ENCODE data around the gene HOXC6. TPM values are rescaled to one million over a fixed set of nuclear protein-coding genes. Genes with fewer than 3 reads are reported as not detected.

The HOXC6 gene
- total RNA-seq, 2 experiments from 2014 or later = not detected

Other genes starting within 250 kb of the HOXC6 start
- gene HOXC13, start 89.6 kb upstream of the HOXC6 start, total RNA-seq = not detected
- not detected for gene HOXC12, start 73.5 kb upstream of the HOXC6 start, total RNA-seq
- gene HOXC11, start 55.3 kb upstream of the HOXC6 start, total RNA-seq = not detected
- gene HOTAIR, start 53.5 kb upstream of the HOXC6 start, total RNA-seq = not detected
- not detected for gene HOXC10, start 43.3 kb upstream of the HOXC6 start, total RNA-seq
- not detected for gene HOXC9, start 28.3 kb upstream of the HOXC6 start, total RNA-seq
- not detected for gene HOXC8, start 19.5 kb upstream of the HOXC6 start, total RNA-seq
- not detected for gene HOXC5, start 4.6 kb downstream of the HOXC6 start, total RNA-seq
- under 1 TPM; 0.15 to 0.23 TPM for gene HOXC4, start 25.4 kb downstream of the HOXC6 start, total RNA-seq
- gene SMUG1, start 160.5 kb downstream of the HOXC6 start, total RNA-seq = 10 to 100 TPM; 25.7 to 27.9 TPM